HepG2 (cell line): Measurements from ENCODE around the gene KMT2A. TPM values are rescaled to one million over a fixed set of nuclear protein-coding genes. Genes with fewer than 3 reads are reported as not detected.
A peak's percentile ranks its signal among the peaks of the same experiment; 100 is the strongest.

Source experiments
- ETV5 ChIP-seq: IDR thresholded peaks from 2 replicates; pipeline ENCODE4 v1.6.1; 2018; ENCODE audit warnings: missing biosample characterization, missing genetic modification reagents, inconsistent platforms, borderline replicate concordance
- GABPA ChIP-seq, 2 experiments: IDR thresholded peaks; 2 replicates each; pipeline ENCODE4 v1.6.1; 2011 to 2016; ENCODE audit warnings: low read depth in 2 of 2, low read length in 1 of 2, missing biosample characterization in 1 of 2, missing genetic modification characterization in 1 of 2
- KDM5B ChIP-seq: sonication (generic); formaldehyde crosslinking; IDR thresholded peaks from 2 replicates; pipeline ENCODE4 v1.4.0; 2020; ENCODE audit warnings: missing genetic modification reagents, mild to moderate bottlenecking, borderline replicate concordance
- NR2F6 ChIP-seq, 2 experiments: IDR thresholded peaks; 2 replicates each; pipeline ENCODE4 v1.6.1; 2016; ENCODE audit warnings: antibody characterized with exemption in 1 of 2, mild to moderate bottlenecking in 1 of 2
- POLR2AphosphoS5 ChIP-seq: IDR thresholded peaks from 2 replicates; pipeline ENCODE4 v1.6.1; 2012; ENCODE audit warnings: low read depth, low read length
- TBX2 ChIP-seq: sonication (generic); formaldehyde crosslinking; IDR thresholded peaks from 2 replicates; pipeline ENCODE4 v1.5.0; 2020; ENCODE audit warnings: missing genetic modification reagents, mild to moderate bottlenecking, borderline replicate concordance
- ZFAT ChIP-seq: sonication (generic); formaldehyde crosslinking; conservative IDR thresholded peaks from 2 replicates; pipeline ENCODE4 v1.8.1; 2023; ENCODE audit warnings: missing genetic modification reagents, inconsistent platforms
- ZNF3 ChIP-seq: IDR thresholded peaks from 2 replicates; pipeline ENCODE4 v1.7.0; 2017; ENCODE audit warnings: inconsistent platforms
- ZNF550 ChIP-seq: sonication (generic); formaldehyde crosslinking; IDR thresholded peaks from 2 replicates; pipeline ENCODE4 v1.4.0; 2020; ENCODE audit warnings: mild to moderate bottlenecking, missing genetic modification reagents, borderline replicate concordance
- ZNF775 ChIP-seq: sonication (generic); formaldehyde crosslinking; IDR thresholded peaks from 2 replicates; pipeline ENCODE4 v1.4.0; 2020; ENCODE audit warnings: missing genetic modification reagents, mild to moderate bottlenecking, moderate library complexity, borderline replicate concordance
- ZNF83 ChIP-seq: sonication (generic); formaldehyde crosslinking; IDR thresholded peaks from 2 replicates; pipeline ENCODE4 v1.4.0; 2020; ENCODE audit warnings: missing genetic modification reagents, mild to moderate bottlenecking, borderline replicate concordance
- polyA plus RNA-seq, 8 experiments: library from polyadenylated mRNA; depleted of rRNA in 3 of 8; stranded (reverse) in 7 of 8; unstranded in 1 of 8; fragments of >200 nt; fragmentation: Illumina TruSeq in 4 of 8; extraction: Trizol in 4 of 8; gene quantifications; 2 replicates each; pipeline versions ENCODE4 v1.2.1 to v1.2.3, GENCODE V29; 2011 to 2016; ENCODE audit warnings: low read depth in 4 of 8, missing spikeins in 1 of 8, mixed read lengths in 1 of 8; ENCODE audit not compliant: insufficient read depth in 1 of 8
- total RNA-seq, 5 experiments: library from RNA; depleted of rRNA; stranded (reverse); fragments of >200 nt; fragmentation: Illumina TruSeq; extraction: Trizol; gene quantifications; 2 replicates each; pipeline ENCODE4 v1.2.3, GENCODE V29; 2016; ENCODE audit warnings: low read depth in 1 of 5
- TF ChIP-seq, protein P1 (sequence below): sonication (generic); formaldehyde crosslinking; IDR thresholded peaks from 2 replicates; pipeline ENCODE4; 2020; ENCODE audit warnings: missing genetic modification reagents, mild to moderate bottlenecking, borderline replicate concordance
- TF ChIP-seq, protein P2 (sequence below): IDR thresholded peaks from 2 replicates; pipeline ENCODE4 v1.4.0; 2020; ENCODE audit warnings: mild to moderate bottlenecking, missing genetic modification reagents
- TF ChIP-seq, protein P3 (sequence below): sonication (generic); formaldehyde crosslinking; IDR thresholded peaks from 2 replicates; pipeline ENCODE4 v1.4.0; 2020; ENCODE audit warnings: missing genetic modification reagents, borderline replicate concordance
- TF ChIP-seq, protein P4 (sequence below): sonication (generic); formaldehyde crosslinking; IDR thresholded peaks from 2 replicates; pipeline ENCODE4 v1.5.1; 2020; ENCODE audit warnings: missing genetic modification reagents, mild to moderate bottlenecking, borderline replicate concordance
- TF ChIP-seq, protein P5 (sequence below): sonication (generic); formaldehyde crosslinking; IDR thresholded peaks from 2 replicates; pipeline ENCODE4 v1.8.0; 2022; ENCODE audit warnings: mild to moderate bottlenecking, missing genetic modification reagents

The KMT2A gene
- total and polyA plus RNA-seq, 2 of the 13 experiments (the other 11 are each of a cell fraction or from before 2014, with no cell fraction given), result 12.4 to 20.0 TPM

DNA sequence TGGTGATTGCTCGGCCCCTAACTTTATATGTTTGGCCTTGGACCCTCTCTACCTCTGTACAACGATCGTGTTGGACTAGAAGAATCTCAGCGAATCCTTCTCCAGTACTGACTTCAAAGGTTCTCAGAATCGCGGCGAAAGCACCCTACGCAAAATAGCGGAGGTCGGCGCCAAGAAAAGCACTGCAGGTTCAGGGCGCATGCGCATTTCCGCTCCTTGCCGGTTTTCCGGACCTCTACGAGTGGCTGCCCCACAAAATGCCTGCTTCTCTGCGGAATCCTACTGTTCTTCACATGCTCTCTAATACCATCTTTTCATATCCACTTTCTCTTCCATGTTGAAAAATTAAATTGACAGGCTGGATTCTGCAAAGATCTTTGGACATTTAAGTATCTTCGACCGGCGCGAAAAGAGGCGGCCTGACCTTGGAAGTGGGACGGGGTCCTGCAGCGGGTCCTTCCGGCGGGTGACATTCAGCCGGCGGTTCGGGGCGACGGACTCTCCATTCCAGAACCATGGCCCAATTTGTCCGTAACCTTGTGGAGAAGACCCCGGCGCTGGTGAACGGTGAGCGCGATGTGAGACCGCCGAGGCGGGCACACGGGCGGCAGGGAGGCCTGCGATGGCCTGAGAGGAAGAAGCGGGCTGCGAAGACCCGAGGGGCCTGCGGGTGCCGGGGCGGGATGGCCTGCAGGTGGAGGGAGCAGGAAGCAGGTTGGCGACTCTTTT lies 35.0 kb upstream of the KMT2A start, which contains the start of gene ATP5MG (continued):
- TF ChIP-seq, protein P1, sequence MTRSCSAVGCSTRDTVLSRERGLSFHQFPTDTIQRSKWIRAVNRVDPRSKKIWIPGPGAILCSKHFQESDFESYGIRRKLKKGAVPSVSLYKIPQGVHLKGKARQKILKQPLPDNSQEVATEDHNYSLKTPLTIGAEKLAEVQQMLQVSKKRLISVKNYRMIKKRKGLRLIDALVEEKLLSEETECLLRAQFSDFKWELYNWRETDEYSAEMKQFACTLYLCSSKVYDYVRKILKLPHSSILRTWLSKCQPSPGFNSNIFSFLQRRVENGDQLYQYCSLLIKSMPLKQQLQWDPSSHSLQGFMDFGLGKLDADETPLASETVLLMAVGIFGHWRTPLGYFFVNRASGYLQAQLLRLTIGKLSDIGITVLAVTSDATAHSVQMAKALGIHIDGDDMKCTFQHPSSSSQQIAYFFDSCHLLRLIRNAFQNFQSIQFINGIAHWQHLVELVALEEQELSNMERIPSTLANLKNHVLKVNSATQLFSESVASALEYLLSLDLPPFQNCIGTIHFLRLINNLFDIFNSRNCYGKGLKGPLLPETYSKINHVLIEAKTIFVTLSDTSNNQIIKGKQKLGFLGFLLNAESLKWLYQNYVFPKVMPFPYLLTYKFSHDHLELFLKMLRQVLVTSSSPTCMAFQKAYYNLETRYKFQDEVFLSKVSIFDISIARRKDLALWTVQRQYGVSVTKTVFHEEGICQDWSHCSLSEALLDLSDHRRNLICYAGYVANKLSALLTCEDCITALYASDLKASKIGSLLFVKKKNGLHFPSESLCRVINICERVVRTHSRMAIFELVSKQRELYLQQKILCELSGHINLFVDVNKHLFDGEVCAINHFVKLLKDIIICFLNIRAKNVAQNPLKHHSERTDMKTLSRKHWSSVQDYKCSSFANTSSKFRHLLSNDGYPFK, result no peak; the same call in 1 of the 2 replicates
- TF ChIP-seq, protein P2, sequence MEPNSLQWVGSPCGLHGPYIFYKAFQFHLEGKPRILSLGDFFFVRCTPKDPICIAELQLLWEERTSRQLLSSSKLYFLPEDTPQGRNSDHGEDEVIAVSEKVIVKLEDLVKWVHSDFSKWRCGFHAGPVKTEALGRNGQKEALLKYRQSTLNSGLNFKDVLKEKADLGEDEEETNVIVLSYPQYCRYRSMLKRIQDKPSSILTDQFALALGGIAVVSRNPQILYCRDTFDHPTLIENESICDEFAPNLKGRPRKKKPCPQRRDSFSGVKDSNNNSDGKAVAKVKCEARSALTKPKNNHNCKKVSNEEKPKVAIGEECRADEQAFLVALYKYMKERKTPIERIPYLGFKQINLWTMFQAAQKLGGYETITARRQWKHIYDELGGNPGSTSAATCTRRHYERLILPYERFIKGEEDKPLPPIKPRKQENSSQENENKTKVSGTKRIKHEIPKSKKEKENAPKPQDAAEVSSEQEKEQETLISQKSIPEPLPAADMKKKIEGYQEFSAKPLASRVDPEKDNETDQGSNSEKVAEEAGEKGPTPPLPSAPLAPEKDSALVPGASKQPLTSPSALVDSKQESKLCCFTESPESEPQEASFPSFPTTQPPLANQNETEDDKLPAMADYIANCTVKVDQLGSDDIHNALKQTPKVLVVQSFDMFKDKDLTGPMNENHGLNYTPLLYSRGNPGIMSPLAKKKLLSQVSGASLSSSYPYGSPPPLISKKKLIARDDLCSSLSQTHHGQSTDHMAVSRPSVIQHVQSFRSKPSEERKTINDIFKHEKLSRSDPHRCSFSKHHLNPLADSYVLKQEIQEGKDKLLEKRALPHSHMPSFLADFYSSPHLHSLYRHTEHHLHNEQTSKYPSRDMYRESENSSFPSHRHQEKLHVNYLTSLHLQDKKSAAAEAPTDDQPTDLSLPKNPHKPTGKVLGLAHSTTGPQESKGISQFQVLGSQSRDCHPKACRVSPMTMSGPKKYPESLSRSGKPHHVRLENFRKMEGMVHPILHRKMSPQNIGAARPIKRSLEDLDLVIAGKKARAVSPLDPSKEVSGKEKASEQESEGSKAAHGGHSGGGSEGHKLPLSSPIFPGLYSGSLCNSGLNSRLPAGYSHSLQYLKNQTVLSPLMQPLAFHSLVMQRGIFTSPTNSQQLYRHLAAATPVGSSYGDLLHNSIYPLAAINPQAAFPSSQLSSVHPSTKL (CRISPR knock-in tag), result no peak
- TF ChIP-seq ETV5 (CRISPR knock-in tag) (peak; percentile 62), TBX2 (CRISPR knock-in tag) (no peak; the same call in 1 of the 2 replicates), ZNF550 (CRISPR knock-in tag) (no peak), KDM5B (CRISPR knock-in tag) (peak; percentile 70; the same call in 1 of the 2 replicates), NR2F6 (IDR thresholded peaks at IDR 0.05) (peak; percentile 13; the same call in 1 of the 2 replicates), NR2F6 (CRISPR knock-in tag; IDR thresholded peaks at IDR 0.05) (no peak), POLR2AphosphoS5 (peak; percentile 88), ZNF775 (CRISPR knock-in tag) (no peak), GABPA (IDR thresholded peaks at IDR 0.05; ENCODE audit: low read depth, low read length) (peak; percentile 32; the same call in 1 of the 2 replicates), GABPA (CRISPR knock-in tag; IDR thresholded peaks at IDR 0.05; ENCODE audit: low read depth) (peak; percentile 83), ZNF3 (CRISPR knock-in tag) (no peak), ZNF83 (CRISPR knock-in tag) (peak; percentile 14; the same call in 1 of the 2 replicates), ZFAT (no peak)
- TF ChIP-seq, protein P3, sequence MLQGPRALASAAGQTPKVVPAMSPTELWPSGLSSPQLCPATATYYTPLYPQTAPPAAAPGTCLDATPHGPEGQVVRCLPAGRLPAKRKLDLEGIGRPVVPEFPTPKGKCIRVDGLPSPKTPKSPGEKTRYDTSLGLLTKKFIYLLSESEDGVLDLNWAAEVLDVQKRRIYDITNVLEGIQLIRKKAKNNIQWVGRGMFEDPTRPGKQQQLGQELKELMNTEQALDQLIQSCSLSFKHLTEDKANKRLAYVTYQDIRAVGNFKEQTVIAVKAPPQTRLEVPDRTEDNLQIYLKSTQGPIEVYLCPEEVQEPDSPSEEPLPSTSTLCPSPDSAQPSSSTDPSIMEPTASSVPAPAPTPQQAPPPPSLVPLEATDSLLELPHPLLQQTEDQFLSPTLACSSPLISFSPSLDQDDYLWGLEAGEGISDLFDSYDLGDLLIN (CRISPR knock-in tag), result 0 out of 2 replicates have a peak, but pooled peaks have one; percentile 7
- TF ChIP-seq, protein P4, sequence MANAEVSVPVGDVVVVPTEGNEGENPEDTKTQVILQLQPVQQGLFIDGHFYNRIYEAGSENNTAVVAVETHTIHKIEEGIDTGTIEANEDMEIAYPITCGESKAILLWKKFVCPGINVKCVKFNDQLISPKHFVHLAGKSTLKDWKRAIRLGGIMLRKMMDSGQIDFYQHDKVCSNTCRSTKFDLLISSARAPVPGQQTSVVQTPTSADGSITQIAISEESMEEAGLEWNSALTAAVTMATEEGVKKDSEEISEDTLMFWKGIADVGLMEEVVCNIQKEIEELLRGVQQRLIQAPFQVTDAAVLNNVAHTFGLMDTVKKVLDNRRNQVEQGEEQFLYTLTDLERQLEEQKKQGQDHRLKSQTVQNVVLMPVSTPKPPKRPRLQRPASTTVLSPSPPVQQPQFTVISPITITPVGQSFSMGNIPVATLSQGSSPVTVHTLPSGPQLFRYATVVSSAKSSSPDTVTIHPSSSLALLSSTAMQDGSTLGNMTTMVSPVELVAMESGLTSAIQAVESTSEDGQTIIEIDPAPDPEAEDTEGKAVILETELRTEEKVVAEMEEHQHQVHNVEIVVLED (CRISPR knock-in tag), result peak; percentile 75
- TF ChIP-seq, protein P5, sequence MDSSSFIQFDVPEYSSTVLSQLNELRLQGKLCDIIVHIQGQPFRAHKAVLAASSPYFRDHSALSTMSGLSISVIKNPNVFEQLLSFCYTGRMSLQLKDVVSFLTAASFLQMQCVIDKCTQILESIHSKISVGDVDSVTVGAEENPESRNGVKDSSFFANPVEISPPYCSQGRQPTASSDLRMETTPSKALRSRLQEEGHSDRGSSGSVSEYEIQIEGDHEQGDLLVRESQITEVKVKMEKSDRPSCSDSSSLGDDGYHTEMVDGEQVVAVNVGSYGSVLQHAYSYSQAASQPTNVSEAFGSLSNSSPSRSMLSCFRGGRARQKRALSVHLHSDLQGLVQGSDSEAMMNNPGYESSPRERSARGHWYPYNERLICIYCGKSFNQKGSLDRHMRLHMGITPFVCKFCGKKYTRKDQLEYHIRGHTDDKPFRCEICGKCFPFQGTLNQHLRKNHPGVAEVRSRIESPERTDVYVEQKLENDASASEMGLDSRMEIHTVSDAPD (CRISPR knock-in tag), result no peak
